Omental fat pad (tissue), 4 donors: ENCODE results near the gene ACSL5. TPM values are rescaled to one million over a fixed set of nuclear protein-coding genes. Genes with fewer than 3 reads are reported as not detected.

ENCODE experiments used
- ATAC-seq: fragments of 150-250 bp; one replicate; pipeline ENCODE4 v1.9.1; 2016; ENCODE audit warnings: mild to moderate bottlenecking, moderate library complexity; ENCODE audit not compliant: low FRiP score
- DNase-seq: peaks from one replicate; pipeline ENCODE4 v3.0.0-alpha.2; 2019; ENCODE audit warnings: low spot score
- CTCF ChIP-seq, 3 donors: fragments of 450-650 bp; IDR thresholded peaks; one replicate each; pipeline ENCODE4 v1.5.1; 2016 to 2017; ENCODE audit warnings: antibody characterized with exemption in 3 of 3, mild to moderate bottlenecking in 3 of 3, moderate library complexity in 2 of 3
- total RNA-seq, 4 donors: library from RNA; depleted of rRNA; stranded (reverse); fragments of >200 nt; gene quantifications; one replicate each; pipeline ENCODE4 v1.1.0, GENCODE V29; 2016

The ACSL5 gene
- total RNA-seq, 4 donors from 2014 or later = 39.7 to 58.8 (median 48.4) TPM

GRCh38 chr10:112343056-112343806 is 30.7 kb upstream of the ACSL5 start:
- no peak for DNase-seq
- no peak for ATAC-seq
- no peak for TF ChIP-seq CTCF (IDR thresholded peaks at IDR 0.05)

- no peak for DNase-seq
- ATAC-seq = no peak
- TF ChIP-seq CTCF (IDR thresholded peaks at IDR 0.05) = no peak
Observed at GRCh38 chr10:112344261-112344660, 29.7 kb upstream of the ACSL5 start.

GRCh38 chr10:112345202-112345601 is 28.7 kb upstream of the ACSL5 start:
- DNase-seq (no peak), ATAC-seq (no peak)
- no peak for TF ChIP-seq CTCF (IDR thresholded peaks at IDR 0.05)

GRCh38 chr10:112345743-112346142 is 28.2 kb upstream of the ACSL5 start:
- TF ChIP-seq CTCF (IDR thresholded peaks at IDR 0.05) = no peak
- DNase-seq (no peak), ATAC-seq (no peak)

GRCh38 chr10:112346774-112347173 is 27.1 kb upstream of the ACSL5 start:
- TF ChIP-seq CTCF (IDR thresholded peaks at IDR 0.05) = no peak
- no peak for ATAC-seq
- no peak for DNase-seq

GRCh38 chr10:112347709-112348671 is 25.9 kb upstream of the ACSL5 start:
- ATAC-seq (no peak), DNase-seq (no peak)
- TF ChIP-seq CTCF (IDR thresholded peaks at IDR 0.05) = no peak
